22Rv1 (cell line): Measurements from ENCODE around the gene SLC25A43.
A peak's percentile ranks its signal among the peaks of the same experiment; 100 is the strongest.

Experiments
- H3K27ac ChIP-seq: fragments of 450-650 bp; 2 replicates; pipeline ENCODE4 v1.5.1; 2017
- ZFX ChIP-seq: fragments of 450-650 bp; IDR thresholded peaks from 2 replicates; pipeline ENCODE4 v1.6.1; 2017; ENCODE audit warnings: antibody characterized with exemption, borderline replicate concordance
- TF ChIP-seq, protein P1 (sequence below): fragments of 450-650 bp; IDR thresholded peaks from 2 replicates; pipeline ENCODE4 v1.5.1; 2017; ENCODE audit warnings: mild to moderate bottlenecking

Gene SLC25A43

DNA sequence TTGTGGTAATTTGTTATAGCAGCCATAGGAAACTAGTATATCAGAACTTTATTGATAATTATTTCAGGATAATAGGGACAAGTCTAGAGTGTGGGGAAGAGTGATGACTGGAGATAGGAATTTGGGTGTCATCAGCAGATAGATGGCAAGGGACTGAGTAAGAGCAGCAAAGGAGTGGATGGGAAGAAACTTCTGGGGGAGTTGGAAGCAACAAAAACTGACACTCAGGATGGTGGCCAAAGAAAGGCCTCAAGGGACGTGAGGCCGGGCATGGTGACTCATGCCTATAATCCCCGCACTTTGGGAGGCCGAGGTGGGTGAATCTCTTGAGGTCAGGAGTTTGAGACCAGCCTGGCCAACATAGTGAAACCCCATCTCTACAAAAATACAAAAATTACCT is 60.0 kb downstream of the SLC25A43 start:
- no peak overlapping the region for H3K27ac ChIP-seq
- TF ChIP-seq ZFX, result no peak
- TF ChIP-seq, protein P1, sequence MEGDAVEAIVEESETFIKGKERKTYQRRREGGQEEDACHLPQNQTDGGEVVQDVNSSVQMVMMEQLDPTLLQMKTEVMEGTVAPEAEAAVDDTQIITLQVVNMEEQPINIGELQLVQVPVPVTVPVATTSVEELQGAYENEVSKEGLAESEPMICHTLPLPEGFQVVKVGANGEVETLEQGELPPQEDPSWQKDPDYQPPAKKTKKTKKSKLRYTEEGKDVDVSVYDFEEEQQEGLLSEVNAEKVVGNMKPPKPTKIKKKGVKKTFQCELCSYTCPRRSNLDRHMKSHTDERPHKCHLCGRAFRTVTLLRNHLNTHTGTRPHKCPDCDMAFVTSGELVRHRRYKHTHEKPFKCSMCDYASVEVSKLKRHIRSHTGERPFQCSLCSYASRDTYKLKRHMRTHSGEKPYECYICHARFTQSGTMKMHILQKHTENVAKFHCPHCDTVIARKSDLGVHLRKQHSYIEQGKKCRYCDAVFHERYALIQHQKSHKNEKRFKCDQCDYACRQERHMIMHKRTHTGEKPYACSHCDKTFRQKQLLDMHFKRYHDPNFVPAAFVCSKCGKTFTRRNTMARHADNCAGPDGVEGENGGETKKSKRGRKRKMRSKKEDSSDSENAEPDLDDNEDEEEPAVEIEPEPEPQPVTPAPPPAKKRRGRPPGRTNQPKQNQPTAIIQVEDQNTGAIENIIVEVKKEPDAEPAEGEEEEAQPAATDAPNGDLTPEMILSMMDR, result no peak

DNA sequence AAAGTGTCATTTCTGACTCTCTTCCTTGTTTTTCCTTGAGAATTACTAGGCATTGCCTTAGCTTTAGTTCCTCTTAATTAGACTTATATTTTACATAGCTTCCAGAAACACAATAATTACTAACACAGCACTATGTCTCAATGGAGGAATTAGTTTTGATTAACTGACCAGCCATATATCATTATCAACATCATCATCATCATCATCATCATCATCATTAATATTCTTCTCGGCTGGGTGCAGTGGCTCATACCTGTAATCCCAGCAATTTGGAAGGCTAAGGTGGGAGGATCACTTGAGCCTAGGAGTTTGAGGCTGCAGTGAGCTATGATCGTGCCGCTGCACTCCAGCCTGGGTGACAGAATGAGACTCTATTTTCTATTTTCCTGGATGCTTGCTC is 66.4 kb downstream of the SLC25A43 start:
- TF ChIP-seq, protein P1, result no peak
- TF ChIP-seq ZFX, result no peak
- no peak overlapping the region for H3K27ac ChIP-seq

DNA sequence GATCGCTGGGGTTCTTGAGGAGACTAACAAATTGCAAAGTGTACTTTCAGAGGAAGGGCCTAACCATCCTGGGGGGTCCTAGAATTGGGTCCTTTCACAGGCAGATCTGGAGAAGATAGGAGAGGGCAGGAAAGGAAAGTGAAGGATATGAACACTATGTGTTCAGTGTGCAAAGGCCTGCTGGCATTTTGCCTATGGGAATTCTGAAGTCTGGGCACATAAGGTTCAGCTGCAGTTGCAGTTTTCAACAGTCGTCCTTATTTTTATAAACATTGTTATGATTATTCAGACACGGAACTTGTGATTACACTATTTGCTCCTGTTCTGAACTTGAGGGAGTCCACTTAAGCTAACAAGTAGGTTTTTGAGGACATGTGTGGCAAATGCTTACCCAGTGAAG is 67.8 kb downstream of the SLC25A43 start:
- TF ChIP-seq, protein P1, result no peak
- TF ChIP-seq ZFX, result no peak
- H3K27ac ChIP-seq, result no peak overlapping the region

DNA sequence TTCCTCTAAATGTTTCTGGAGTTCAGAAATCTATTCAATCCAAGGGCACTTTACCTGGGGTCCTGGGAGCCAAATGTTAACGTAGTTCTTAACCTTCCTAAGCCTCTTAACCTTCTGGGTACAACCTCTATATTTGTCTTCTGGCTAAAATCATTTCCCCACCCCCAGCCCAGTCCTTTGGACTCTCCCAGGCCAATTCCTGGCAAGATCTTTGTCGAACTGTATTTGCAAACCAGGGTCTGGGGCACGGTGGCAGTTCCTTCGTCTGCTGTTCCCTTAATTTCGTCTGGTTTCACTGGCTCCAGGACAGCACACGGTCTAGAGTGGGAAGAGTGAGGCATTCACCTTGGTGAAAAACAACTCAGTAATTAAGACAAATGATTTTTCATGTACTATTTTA is 68.3 kb downstream of the SLC25A43 start:
- H3K27ac ChIP-seq, result no peak overlapping the region; the same call in 1 of the 2 replicates
- TF ChIP-seq, protein P1, result no peak
- no peak for TF ChIP-seq ZFX

DNA sequence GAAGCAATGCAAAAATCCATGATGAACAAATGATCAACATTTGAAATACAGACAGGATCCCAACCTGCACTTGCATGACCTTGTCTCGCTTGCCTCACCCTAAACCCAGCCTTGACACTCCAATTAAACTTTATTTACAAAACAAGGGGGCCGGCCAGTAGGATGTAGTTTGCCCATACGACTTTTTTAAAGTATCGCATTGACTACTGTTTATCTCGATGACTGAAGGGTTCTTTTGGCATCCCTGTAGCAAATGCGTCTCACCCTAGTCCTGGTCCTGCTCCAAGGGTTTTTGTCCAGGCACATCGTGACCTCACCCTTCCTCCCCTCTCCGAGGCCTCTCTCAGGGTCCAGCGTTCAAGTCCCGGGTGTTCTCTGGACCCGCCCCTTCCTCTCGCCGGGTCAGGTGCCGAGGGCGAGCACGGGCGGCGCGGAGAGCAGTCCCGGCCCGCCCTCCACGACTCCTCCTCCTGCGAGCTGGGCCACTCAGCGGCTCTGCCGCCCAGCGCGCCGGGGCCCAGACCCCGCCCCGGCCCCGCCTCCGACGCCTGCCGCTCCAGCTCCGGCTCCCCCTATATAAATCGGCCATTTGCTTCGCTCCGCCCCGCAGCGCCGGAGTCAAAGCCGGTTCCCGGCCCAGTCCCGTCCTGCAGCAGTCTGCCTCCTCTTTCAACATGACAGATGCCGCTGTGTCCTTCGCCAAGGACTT is 68.9 kb downstream of the SLC25A43 start, which contains the start of gene SLC25A5:
TSS of gene SLC25A5 (plus strand) at position 603 of the 709 bp plus-strand sequence. CDS start at position 675, 72 bp downstream.
- H3K27ac ChIP-seq, result peak within 1 kb of the TSS; percentile 91

DNA sequence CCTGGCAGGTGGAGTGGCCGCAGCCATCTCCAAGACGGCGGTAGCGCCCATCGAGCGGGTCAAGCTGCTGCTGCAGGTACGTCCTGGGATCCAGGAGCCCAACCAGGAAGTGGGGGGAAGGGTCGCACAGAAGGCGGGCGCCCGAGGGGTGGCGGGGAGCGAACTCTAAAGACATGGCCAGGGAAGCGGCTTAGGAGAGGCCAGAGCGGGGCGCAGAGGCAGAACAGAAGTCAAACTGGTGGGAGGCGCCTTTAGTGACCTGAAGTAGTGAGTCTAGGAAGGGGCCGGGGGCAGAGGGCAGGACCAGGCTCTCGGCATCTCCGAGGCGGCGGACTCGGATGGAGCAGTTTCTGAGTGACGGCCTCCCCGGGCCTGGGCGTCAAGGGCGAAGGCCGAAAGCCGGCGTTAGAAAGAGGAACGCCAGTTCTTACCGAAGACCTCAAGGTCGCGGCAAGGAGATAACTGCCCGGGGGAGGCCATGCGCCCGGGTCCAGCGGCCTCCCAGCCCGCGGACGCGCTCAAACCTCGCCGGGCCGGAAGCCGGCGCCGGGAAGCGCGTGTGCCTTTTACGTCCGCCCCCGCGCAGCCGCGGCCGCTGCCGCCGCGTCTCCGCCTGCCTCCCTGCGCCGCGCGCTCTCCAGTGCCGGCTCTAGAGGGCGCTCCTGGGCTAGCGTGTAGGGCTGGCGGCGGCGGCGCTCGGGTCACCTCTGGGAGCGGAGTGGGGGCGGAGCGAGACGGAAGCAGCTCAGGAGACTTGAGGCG is 69.6 kb downstream of the SLC25A43 start:
- TF ChIP-seq, protein P1, result peak; percentile 80
- TF ChIP-seq ZFX, result no peak
- H3K27ac ChIP-seq, result peak overlapping the region; percentile 91

More for the DNA sequence above, 68.9 kb downstream of the SLC25A43 start, which contains the start of gene SLC25A5:
- TF ChIP-seq ZFX, result no peak
- TF ChIP-seq, protein P1, result no peak

DNA sequence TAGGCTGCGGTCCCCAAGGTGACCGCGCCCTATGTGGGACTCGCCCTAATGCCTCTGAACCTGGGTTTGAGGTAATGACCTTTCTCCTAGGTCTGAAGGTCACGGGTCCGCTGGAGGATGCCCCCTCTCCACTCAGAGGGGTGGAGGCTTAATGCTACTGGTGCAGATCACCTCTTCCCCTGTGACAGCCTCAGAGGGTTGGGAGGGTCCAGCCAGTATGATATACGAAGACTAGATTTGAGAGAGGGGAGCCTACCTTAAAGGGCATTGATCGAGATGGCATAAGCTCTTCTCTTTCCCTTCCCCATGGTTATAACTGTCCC is 70.1 kb downstream of the SLC25A43 start:
- TF ChIP-seq, protein P1, result peak; percentile 49
- TF ChIP-seq ZFX, result no peak
- H3K27ac ChIP-seq, result peak overlapping the region; percentile 91
